Astrocyte of the spinal cord (primary cell): Measurements from ENCODE around the gene GRIN3A.
"Not testable (repeated sequence)": the region's sequence is repeated elsewhere in the genome, so short reads cannot be mapped to it uniquely, and the experiment has no call there.

ENCODE experiments used
- DNase-seq: peaks from one replicate; pipeline ENCODE4 v3.0.0; 2011; ENCODE audit warnings: low read depth, low spot score
- H3K4me3 ChIP-seq: 2 replicates; pipeline ENCODE4 v1.5.1; 2011; ENCODE audit warnings: low read depth, mild to moderate bottlenecking, low read length, moderate library complexity
- in situ Hi-C: cut with HindIII; loops from 2 replicates; pipeline ENCODE4 v1.10.0; 2017; ENCODE audit warnings: low sequenced_read_pairs
- TF ChIP-seq, protein P1 (sequence below): IDR thresholded peaks from 2 replicates; pipeline ENCODE4 v1.5.1; 2012; ENCODE audit warnings: low read depth, mild to moderate bottlenecking, low read length, inconsistent platforms

The GRIN3A gene

GRCh38 chr9:101549472-101550098 is 188.9 kb downstream of the GRIN3A start:
- in situ Hi-C loops, DNase-seq, H3K4me3 ChIP-seq: not testable (repeated sequence)
- TF ChIP-seq, protein P1, sequence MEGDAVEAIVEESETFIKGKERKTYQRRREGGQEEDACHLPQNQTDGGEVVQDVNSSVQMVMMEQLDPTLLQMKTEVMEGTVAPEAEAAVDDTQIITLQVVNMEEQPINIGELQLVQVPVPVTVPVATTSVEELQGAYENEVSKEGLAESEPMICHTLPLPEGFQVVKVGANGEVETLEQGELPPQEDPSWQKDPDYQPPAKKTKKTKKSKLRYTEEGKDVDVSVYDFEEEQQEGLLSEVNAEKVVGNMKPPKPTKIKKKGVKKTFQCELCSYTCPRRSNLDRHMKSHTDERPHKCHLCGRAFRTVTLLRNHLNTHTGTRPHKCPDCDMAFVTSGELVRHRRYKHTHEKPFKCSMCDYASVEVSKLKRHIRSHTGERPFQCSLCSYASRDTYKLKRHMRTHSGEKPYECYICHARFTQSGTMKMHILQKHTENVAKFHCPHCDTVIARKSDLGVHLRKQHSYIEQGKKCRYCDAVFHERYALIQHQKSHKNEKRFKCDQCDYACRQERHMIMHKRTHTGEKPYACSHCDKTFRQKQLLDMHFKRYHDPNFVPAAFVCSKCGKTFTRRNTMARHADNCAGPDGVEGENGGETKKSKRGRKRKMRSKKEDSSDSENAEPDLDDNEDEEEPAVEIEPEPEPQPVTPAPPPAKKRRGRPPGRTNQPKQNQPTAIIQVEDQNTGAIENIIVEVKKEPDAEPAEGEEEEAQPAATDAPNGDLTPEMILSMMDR, result peak; percentile 8

GRCh38 chr9:101543098-101543735 is 195.2 kb downstream of the GRIN3A start:
- no peak overlapping the region for H3K4me3 ChIP-seq
- in situ Hi-C loops, result no loop called here
- TF ChIP-seq, protein P1, result no peak
- no peak for DNase-seq

GRCh38 chr9:101540069-101540468 is 198.4 kb downstream of the GRIN3A start:
- in situ Hi-C loops, result no loop called here
- TF ChIP-seq, protein P1, result no peak
- no peak for DNase-seq
- H3K4me3 ChIP-seq, result no peak overlapping the region

DNA sequence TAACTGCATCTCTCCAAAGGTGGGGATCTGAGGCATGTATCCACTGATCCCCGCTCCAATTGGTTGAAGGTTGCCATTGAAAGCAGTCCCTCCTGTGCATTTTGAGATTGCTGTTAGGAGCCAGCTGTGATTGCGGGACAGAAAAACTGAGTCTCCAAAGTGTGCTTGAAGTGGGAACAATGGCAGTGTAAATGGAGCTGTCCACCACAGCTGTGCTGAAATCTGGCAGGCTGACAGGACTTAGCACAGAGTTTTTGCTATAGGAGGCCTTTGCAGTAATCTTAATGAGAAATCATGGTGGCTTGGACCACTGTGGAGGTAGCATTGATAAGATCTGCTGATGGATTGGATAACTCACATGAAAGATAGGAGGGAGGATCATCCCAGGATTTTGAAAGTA is 201.5 kb downstream of the GRIN3A start:
- TF ChIP-seq, protein P1, result no peak
- peak; percentile 43 for DNase-seq
- no peak overlapping the region for H3K4me3 ChIP-seq
- in situ Hi-C loops, result loop anchor here (10.0 kb wide), 1 partner anchor 82 kb away; no protein-coding TSS in a partner anchor

GRCh38 chr9:101536351-101536750 is 202.1 kb downstream of the GRIN3A start:
- H3K4me3 ChIP-seq, result no peak overlapping the region
- in situ Hi-C loops, result loop anchor here (10.0 kb wide), 1 partner anchor 82 kb away; no protein-coding TSS in a partner anchor
- TF ChIP-seq, protein P1, result no peak
- no peak for DNase-seq

DNA sequence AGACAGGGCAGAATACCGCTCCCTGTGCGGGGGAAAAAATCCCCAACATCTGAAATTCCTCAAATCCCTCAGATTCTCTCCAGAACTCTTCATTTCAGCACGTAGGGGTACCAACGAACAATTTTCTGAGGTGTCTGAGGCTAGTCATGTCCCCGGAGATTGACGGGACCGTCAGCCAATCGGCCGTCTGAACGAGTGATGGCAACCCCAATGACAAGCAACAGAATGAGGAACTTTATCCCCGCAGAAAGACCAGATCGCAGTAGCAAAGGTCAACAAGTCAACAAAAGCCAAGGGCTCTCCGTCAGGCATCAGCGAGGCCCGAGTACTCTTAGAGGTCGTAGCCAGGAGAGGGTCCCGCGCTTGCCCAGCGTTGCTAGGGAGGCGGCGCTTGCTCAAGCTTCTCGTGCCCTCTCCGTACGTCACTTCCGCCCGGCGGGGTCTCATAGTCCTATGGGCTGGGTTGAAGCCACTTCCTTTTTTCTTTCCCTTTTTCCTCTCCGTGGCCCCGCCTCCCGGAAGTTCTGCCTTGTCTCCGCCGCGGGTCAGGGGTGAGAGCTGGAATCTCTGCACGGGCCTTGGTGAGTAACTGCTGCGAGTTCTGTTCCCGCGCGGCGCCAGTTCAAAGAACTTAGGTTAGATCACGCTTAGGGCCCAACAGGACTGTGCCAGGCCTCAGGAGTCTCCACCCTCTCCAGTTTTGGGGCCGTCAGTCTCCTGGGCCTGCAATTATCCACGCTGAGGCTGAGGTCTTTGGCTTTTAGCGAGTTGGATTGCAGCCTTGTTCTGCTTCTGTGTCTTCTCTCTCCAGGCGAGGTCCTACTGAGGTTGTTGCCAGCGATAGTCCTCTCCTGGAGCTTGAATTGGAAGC is 204.9 kb downstream of the GRIN3A start, which contains the start of gene RNF20:
Gene RNF20 (plus strand): TSS at position 520 of the 871 bp plus-strand sequence. CDS start 1,571 bp downstream, outside the sequence.
- H3K4me3 ChIP-seq, result peak within 1 kb of the TSS; percentile 88
- TF ChIP-seq, protein P1, result no peak
- peak; percentile 99 for DNase-seq
- in situ Hi-C loops, result loop anchor here (10.0 kb wide), 1 partner anchor 79 kb away; no protein-coding TSS in a partner anchor
